ENCODE results near the gene SIRT4. TPM values are rescaled to one million over a fixed set of nuclear protein-coding genes. Genes with fewer than 3 reads are reported as not detected.

Gene SIRT4
- total and polyA plus RNA-seq, 2 of the 8 experiments (the other 6 are each of a cell fraction or from before 2014, with no cell fraction given), result 3.8 to 4.1 TPM

DNA sequence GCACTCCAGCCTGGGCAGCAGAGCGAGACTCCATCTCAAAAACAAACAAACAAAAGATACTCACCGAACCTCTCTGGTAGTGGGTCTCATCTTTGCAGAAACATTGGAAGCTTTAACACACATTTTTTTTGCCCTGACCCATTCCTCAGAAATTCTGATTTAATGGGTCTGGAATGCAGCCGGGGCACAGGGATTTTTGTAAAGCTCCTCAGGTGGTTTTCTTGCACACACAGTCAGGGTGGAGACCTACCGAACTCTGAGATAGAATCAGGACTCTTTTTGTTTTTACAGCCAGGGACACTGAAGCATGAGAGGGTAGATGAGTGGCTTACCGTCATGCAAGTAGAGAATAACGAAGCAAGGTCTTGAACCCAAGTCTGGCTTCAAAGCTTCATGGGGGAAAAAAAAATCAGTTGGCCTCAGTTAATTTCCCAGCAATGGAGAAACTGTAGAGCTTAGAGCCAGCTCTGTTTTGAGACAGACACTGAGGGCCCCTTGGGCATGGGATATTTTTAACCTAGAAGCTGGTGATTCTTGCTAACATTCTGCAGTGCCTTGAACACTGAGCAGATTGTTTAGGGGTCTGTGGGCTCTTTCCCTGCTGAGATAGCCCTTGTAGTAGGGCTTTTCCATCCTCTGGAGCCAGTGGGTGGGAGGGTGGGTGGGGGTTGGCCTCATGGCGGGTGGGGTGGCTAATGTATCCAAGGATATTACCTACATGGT lies 15.2 kb upstream of the SIRT4 start (continued):
- TF ChIP-seq RBBP5 (IDR thresholded peaks at IDR 0.05; ENCODE audit: borderline replicate concordance, low read depth, low read length) (no peak), SP4 (IDR thresholded peaks at IDR 0.05; ENCODE audit: low read length) (no peak), POU5F1 (IDR thresholded peaks at IDR 0.05; ENCODE audit: low read depth, low read length) (no peak), SP2 (IDR thresholded peaks at IDR 0.05; ENCODE audit: low read length) (no peak), KDM1A (IDR thresholded peaks at IDR 0.05; ENCODE audit: borderline replicate concordance, low read length) (no peak), SIX5 (IDR thresholded peaks at IDR 0.05; ENCODE audit: low read depth, low read length) (no peak)

Data from H1 (cell line).